Nucleus accumbens (tissue), 56 donors: ENCODE measurements around the gene PABPC1L2B.
"Not testable (repeated sequence)": the region's sequence is repeated elsewhere in the genome, so short reads cannot be mapped to it uniquely, and the experiment has no call there.

Experiments used
- DNase-seq, 56 donors: peaks; one replicate each; lab custom pipeline; 2025; lab: John Stamatoyannopoulos, UW

The PABPC1L2B gene

GRCh38 chrX:73002733-73003132 is at the start of gene PABPC1L2B:
Gene PABPC1L2B, plus strand, starts transcription at chrX:73002939. Its CDS starts 704 bp downstream, at chrX:73003643.
- not testable (repeated sequence) for DNase-seq

GRCh38 chrX:72959971-72960370 is 42.8 kb upstream of the PABPC1L2B start:
- DNase-seq, result not testable (repeated sequence)

GRCh38 chrX:72971859-72972258 is 30.9 kb upstream of the PABPC1L2B start:
- DNase-seq, result not testable (repeated sequence)

GRCh38 chrX:72974885-72975284 is 27.9 kb upstream of the PABPC1L2B start:
- not testable (repeated sequence) for DNase-seq

GRCh38 chrX:72980894-72981469 is 21.8 kb upstream of the PABPC1L2B start:
- not testable (repeated sequence) for DNase-seq

- not testable (repeated sequence) for DNase-seq
Observed at GRCh38 chrX:73004032-73004431, 1.3 kb downstream of the PABPC1L2B start.

GRCh38 chrX:73021361-73022092 is 18.8 kb downstream of the PABPC1L2B start:
- DNase-seq, result no peak

- not testable (repeated sequence) for DNase-seq
Observed at GRCh38 chrX:73022093-73022445, 19.3 kb downstream of the PABPC1L2B start.

GRCh38 chrX:73028876-73029275 is 26.1 kb downstream of the PABPC1L2B start:
- DNase-seq, result no peak
